Smooth muscle cell (in vitro differentiated cells): Measurements from ENCODE around the gene NEUROD1. TPM values are rescaled to one million over a fixed set of nuclear protein-coding genes. Genes with fewer than 3 reads are reported as not detected.
A peak's percentile ranks its signal among the peaks of the same experiment; 100 is the strongest.

Source experiments
- DNase-seq: peaks from one replicate; lab custom pipeline; 2025; ENCODE audit not compliant: unreplicated experiment; lab: John Stamatoyannopoulos, UW
- H2AFZ ChIP-seq: fragments of 200-600 bp; sonication (generic); 2 replicates; pipeline ENCODE4 v1.6.0; 2016; ENCODE audit warnings: antibody characterized with exemption, low read depth, mild to moderate bottlenecking
- H3F3A ChIP-seq: fragments of 200-600 bp; sonication (generic); 2 replicates; pipeline ENCODE4 v1.6.0; 2017; ENCODE audit warnings: antibody characterized with exemption, low read depth
- H3K27ac ChIP-seq: fragments of 200-600 bp; sonication (generic); 2 replicates; pipeline ENCODE4 v1.5.1; 2016; ENCODE audit warnings: low read depth, mild to moderate bottlenecking
- H3K27me3 ChIP-seq: fragments of 200-600 bp; sonication (generic); 2 replicates; pipeline ENCODE4 v1.6.1; 2016; ENCODE audit warnings: low read depth, mild to moderate bottlenecking
- H3K36me3 ChIP-seq: fragments of 200-600 bp; sonication (generic); 2 replicates; pipeline ENCODE4 v1.5.1; 2016; ENCODE audit warnings: low read depth
- H3K4me1 ChIP-seq: fragments of 200-600 bp; sonication (generic); 2 replicates; pipeline ENCODE4 v1.5.1; 2016; ENCODE audit warnings: low read depth
- H3K4me2 ChIP-seq: fragments of 200-600 bp; sonication (generic); 2 replicates; pipeline ENCODE4 v1.6.0; 2016; ENCODE audit warnings: mild to moderate bottlenecking
- H3K4me3 ChIP-seq: fragments of 200-600 bp; sonication (generic); 2 replicates; pipeline ENCODE4 v1.5.1; 2016; ENCODE audit warnings: mild to moderate bottlenecking
- H3K79me2 ChIP-seq: fragments of 200-600 bp; sonication (generic); 2 replicates; pipeline ENCODE4 v1.6.0; 2016; ENCODE audit warnings: low read depth, mild to moderate bottlenecking
- H3K9ac ChIP-seq: fragments of 200-600 bp; sonication (generic); 2 replicates; pipeline ENCODE4 v1.6.0; 2016; ENCODE audit warnings: low read depth
- H3K9me3 ChIP-seq: fragments of 200-600 bp; sonication (generic); replicated peaks from 2 replicates; pipeline ENCODE4 v1.5.1; 2016; ENCODE audit warnings: low read depth
- H4K20me1 ChIP-seq: fragments of 200-600 bp; sonication (generic); 2 replicates; pipeline ENCODE4 v1.6.0; 2016; ENCODE audit warnings: low read depth
- WGBS: methylation state at CpG from one replicate; pipeline ENCODE4 v1.1.7; 2016; ENCODE audit warnings: low lambda C conversion rate; 5-methylcytosine and 5-hydroxymethylcytosine counted together
- polyA plus RNA-seq: library from polyadenylated mRNA; unstranded; fragments of >200 nt; fragmentation: Nextera tagmentation; extraction: Ambion mirVana; gene quantifications from 2 replicates; pipeline ENCODE4 v1.2.1, GENCODE V29; 2016
- total RNA-seq: library from RNA; depleted of rRNA; stranded (reverse); fragments of >200 nt; gene quantifications from 2 replicates; pipeline ENCODE4 v1.2.3, GENCODE V29; 2014
- TF ChIP-seq, protein P1 (sequence below): fragments of 200-600 bp; sonication (generic); IDR thresholded peaks from 2 replicates; pipeline ENCODE4 v1.5.1; 2017; ENCODE audit warnings: borderline replicate concordance, mild to moderate bottlenecking, antibody characterized with exemption; ENCODE audit not compliant: insufficient read depth, poor library complexity, severe bottlenecking

NEUROD1 gene
- total and polyA plus RNA-seq, 2 experiments from 2014 or later = not detected

DNA sequence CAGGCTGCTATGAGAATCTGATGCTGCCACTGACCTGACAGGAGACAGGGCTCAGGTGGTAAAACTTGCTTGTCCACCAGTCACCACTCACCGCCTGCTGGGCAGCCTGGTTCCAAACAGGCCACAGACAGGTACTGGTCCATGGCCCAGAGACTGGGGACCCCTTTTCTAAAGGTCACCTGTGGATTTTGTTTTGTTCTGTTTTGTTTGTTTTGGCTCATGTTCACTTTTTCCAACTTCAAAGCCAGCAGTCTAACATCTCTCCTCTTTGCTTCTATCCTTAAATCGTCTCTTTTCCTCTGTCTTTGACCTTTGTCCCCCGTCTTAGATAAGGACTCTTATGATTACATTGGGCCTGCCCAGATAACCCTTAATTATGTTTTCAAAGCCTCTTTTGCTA is 20.1 kb downstream of the NEUROD1 start:
- DNase-seq = no peak
- Histone ChIP-seq H3K4me3 (no peak overlapping the region), H3K4me2 (no peak overlapping the region), H3F3A (no peaks in the 10 kb centered on the region), H3K9me3 (no peaks in the 10 kb centered on the region), H3K27ac (no peak overlapping the region), H3K79me2 (no peaks in the 10 kb centered on the region), H3K9ac (no peak overlapping the region), H2AFZ (no peak overlapping the region), H3K4me1 (no peaks in the 10 kb centered on the region), H4K20me1 (no peaks in the 10 kb centered on the region), H3K36me3 (no peaks in the 10 kb centered on the region), H3K27me3 (peaks cover 64% of the 10 kb centered on the region)
- 71% methylated on average over 3 of the region's 3 CpGs for WGBS
- TF ChIP-seq, protein P1, sequence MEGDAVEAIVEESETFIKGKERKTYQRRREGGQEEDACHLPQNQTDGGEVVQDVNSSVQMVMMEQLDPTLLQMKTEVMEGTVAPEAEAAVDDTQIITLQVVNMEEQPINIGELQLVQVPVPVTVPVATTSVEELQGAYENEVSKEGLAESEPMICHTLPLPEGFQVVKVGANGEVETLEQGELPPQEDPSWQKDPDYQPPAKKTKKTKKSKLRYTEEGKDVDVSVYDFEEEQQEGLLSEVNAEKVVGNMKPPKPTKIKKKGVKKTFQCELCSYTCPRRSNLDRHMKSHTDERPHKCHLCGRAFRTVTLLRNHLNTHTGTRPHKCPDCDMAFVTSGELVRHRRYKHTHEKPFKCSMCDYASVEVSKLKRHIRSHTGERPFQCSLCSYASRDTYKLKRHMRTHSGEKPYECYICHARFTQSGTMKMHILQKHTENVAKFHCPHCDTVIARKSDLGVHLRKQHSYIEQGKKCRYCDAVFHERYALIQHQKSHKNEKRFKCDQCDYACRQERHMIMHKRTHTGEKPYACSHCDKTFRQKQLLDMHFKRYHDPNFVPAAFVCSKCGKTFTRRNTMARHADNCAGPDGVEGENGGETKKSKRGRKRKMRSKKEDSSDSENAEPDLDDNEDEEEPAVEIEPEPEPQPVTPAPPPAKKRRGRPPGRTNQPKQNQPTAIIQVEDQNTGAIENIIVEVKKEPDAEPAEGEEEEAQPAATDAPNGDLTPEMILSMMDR = no peak

DNA sequence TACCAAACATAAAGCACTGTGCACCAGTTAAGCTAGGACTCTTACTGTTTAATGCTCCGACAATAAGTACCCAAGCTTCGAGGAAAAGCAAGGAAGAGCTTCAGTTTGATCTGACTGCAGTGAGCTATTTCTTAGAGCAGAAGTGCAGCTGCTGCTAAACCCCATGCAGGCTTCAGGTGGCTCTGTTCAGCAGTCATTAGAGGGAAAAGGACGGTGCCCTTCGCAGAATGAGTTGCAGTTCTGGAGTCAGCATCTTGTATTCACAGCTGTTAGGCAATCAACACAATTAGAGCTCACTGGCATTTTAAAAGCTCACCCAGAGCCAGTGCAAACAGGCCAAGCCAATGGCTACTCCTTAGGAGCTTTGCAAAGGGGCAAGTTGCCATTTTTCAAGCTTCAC is 21.9 kb downstream of the NEUROD1 start:
- Histone ChIP-seq H3K9me3 (no peaks in the 10 kb centered on the region), H3K4me1 (no peaks in the 10 kb centered on the region), H3K36me3 (no peaks in the 10 kb centered on the region), H4K20me1 (no peaks in the 10 kb centered on the region), H3K4me2 (no peak overlapping the region), H3K27me3 (peaks cover 81% of the 10 kb centered on the region), H3K9ac (no peak overlapping the region), H2AFZ (no peak overlapping the region), H3K27ac (no peak overlapping the region), H3F3A (no peaks in the 10 kb centered on the region), H3K4me3 (no peak overlapping the region), H3K79me2 (no peaks in the 10 kb centered on the region)
- DNase-seq = no peak
- TF ChIP-seq, protein P1 = no peak
- 53% methylated on average over 4 of the region's 4 CpGs for WGBS

DNA sequence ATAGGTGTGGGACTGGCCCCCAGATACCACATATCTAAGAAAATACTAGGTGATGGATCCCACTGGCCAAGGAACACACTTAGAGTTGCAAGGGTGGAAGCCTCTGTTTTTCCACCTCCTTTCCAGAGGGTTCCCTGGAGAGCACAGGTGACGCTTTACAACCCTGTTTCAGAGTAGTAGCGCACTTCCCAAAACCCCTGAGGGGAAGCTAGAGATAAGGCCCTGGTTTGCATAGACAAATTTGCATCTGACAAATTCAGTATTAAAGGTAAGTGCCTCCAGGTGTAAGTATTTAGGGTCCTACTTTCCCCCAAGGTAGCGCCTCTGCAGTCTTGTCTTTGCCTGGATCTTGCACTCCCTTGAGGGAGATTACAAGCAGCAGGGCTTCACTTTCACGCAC is 22.9 kb downstream of the NEUROD1 start:
- Histone ChIP-seq H4K20me1 (no peaks in the 10 kb centered on the region), H3K9me3 (no peaks in the 10 kb centered on the region), H3K4me3 (peak overlapping the region; percentile 65), H3F3A (no peaks in the 10 kb centered on the region), H3K27ac (no peak overlapping the region), H3K36me3 (no peaks in the 10 kb centered on the region), H3K4me2 (peak overlapping the region; percentile 96), H3K9ac (no peak overlapping the region), H3K27me3 (peaks cover 89% of the 10 kb centered on the region), H3K79me2 (no peaks in the 10 kb centered on the region), H3K4me1 (no peaks in the 10 kb centered on the region), H2AFZ (peak overlapping the region; percentile 86)
- TF ChIP-seq, protein P1 = no peak
- no peak for DNase-seq
- WGBS = 24% methylated on average over 4 of the region's 4 CpGs
